GM18505 (cell line): ENCODE measurements around the gene PRELID2.
"Not testable (repeated sequence)": the region's sequence is repeated elsewhere in the genome, so short reads cannot be mapped to it uniquely, and the experiment has no call there.

Source experiments
- ATAC-seq: cut with Tn5 transposase; IDR thresholded peaks from one replicate; pipeline ENCODE4 v1.9.1; 2021; ENCODE audit not compliant: unreplicated experiment
- POLR2A ChIP-seq: IDR thresholded peaks from 4 replicates; pipeline ENCODE4 v1.6.1; 2011; ENCODE audit warnings: borderline replicate concordance; ENCODE audit not compliant: insufficient read depth, insufficient read length; ENCODE audit errors: extremely low read depth

PRELID2 gene

GRCh38 chr5:145800181-145800580, 35.0 kb downstream of the PRELID2 start:
- ATAC-seq = no peak
- TF ChIP-seq POLR2A = no peak

GRCh38 chr5:145798503-145798902, 36.6 kb downstream of the PRELID2 start:
- not testable (repeated sequence) for ATAC-seq

DNA sequence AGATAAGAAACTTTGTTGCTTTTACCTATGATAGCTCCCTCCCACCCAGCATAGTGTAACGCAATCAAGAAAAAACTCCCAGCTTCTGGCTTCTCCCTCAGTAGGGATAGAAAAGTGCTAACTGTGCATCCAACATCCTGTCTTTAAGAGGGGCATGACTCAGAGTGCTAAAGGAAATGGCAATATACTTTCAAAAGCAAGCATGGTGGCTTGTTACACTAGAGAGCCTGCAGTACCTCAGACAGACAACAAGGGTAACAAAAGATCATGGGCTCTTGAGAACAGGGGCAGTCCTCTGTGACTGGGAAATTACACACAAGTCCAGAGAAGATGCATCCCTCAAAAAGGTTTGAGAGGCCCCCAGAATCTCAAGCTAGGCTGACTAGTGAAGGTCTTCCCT, 37.8 kb downstream of the PRELID2 start:
- ATAC-seq = no peak
- TF ChIP-seq POLR2A = no peak

- TF ChIP-seq POLR2A = no peak
- no peak for ATAC-seq
Measured at GRCh38 chr5:145796318-145796717, 38.8 kb downstream of the PRELID2 start.

- no peak for ATAC-seq
- no peak for TF ChIP-seq POLR2A
Measured at GRCh38 chr5:145793574-145793973, 41.6 kb downstream of the PRELID2 start.

GRCh38 chr5:145792840-145793239, 42.3 kb downstream of the PRELID2 start:
- no peak for ATAC-seq
- TF ChIP-seq POLR2A = no peak

- ATAC-seq = no peak
- TF ChIP-seq POLR2A = no peak
Measured at GRCh38 chr5:145791866-145792265, 43.3 kb downstream of the PRELID2 start.

GRCh38 chr5:145787996-145788395, 47.1 kb downstream of the PRELID2 start:
- no peak for TF ChIP-seq POLR2A
- ATAC-seq = no peak

DNA sequence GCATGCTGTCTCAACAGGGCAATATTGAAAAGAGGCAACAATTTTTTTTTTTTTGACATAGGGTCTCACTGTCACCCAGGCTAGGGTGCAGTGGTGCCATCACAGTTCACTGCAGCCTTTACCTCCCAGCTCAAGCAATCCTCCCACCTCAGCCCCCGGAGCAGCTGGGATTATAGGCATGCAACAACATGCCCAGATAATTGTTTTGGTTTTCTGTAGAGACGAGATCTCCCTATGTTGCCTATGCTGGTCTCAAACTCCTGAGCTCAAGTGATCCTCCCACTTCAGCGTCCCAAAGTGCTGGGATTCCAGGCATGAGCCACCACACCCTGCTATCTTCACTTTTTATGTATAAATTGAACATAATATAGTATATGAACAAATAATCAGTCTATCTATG, 47.6 kb downstream of the PRELID2 start:
- TF ChIP-seq POLR2A = no peak
- ATAC-seq = no peak

DNA sequence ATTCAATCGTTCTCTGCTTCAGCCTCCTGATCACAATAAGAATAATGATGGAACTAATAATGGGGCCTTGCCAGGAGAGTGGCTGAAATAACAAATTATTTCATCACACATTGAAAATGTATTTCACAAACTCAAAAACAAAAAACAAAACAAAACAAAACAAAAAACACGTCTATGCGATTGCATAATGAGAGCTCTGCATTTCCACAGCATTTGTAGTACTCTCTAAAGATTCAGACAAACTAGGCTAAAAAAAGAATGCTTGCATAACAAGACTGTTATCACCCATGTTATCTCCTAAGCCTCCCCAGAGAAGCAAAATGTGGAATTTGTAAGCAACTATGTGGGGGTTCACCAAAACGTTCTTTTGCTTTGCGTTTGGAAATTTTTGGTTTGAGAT, 48.1 kb downstream of the PRELID2 start:
- no peak for ATAC-seq
- TF ChIP-seq POLR2A = no peak

- ATAC-seq = no peak
- TF ChIP-seq POLR2A = no peak
Measured at GRCh38 chr5:145780982-145781381, 54.2 kb downstream of the PRELID2 start.

- ATAC-seq = no peak
- TF ChIP-seq POLR2A = no peak
Measured at GRCh38 chr5:145778144-145778900, 56.8 kb downstream of the PRELID2 start.

- no peak for TF ChIP-seq POLR2A
- no peak for ATAC-seq
Measured at GRCh38 chr5:145777445-145778063, 57.6 kb downstream of the PRELID2 start.

- no peak for TF ChIP-seq POLR2A
- no peak for ATAC-seq
Measured at GRCh38 chr5:145776886-145777285, 58.3 kb downstream of the PRELID2 start.
